DND-41 (cell line): ENCODE measurements around the gene CNTN5.

Experiments
- ATAC-seq: fragments of 200-7000 bp; cut with Tn5 transposase; 3 replicates; pipeline ENCODE4 v1.9.1; 2021; ENCODE audit warnings: low read depth; ENCODE audit not compliant: insufficient read depth
- DNase-seq: peaks from one replicate; pipeline ENCODE4 v3.0.0-alpha.2; 2020
- H2AFZ ChIP-seq: 2 replicates; pipeline ENCODE4 v1.6.0; 2012; ENCODE audit warnings: low read depth, low read length
- H3K27ac ChIP-seq: 2 replicates; pipeline ENCODE4 v1.5.1; 2012; ENCODE audit warnings: low read length, inconsistent platforms
- H3K27me3 ChIP-seq: fragments of 200-600 bp; sonication (generic); 2 replicates; pipeline ENCODE4 v1.6.0; 2012; ENCODE audit warnings: low read length, mild to moderate bottlenecking, inconsistent platforms; ENCODE audit not compliant: insufficient read depth, poor library complexity
- H3K36me3 ChIP-seq: 2 replicates; pipeline ENCODE4 v1.5.1; 2012; ENCODE audit warnings: low read length, inconsistent platforms; ENCODE audit not compliant: insufficient read depth
- H3K4me1 ChIP-seq: 2 replicates; pipeline ENCODE4 v1.5.1; 2012; ENCODE audit warnings: mild to moderate bottlenecking, low read length; ENCODE audit not compliant: insufficient read depth
- H3K4me2 ChIP-seq: 2 replicates; pipeline ENCODE4 v1.6.0; 2012; ENCODE audit warnings: mild to moderate bottlenecking, moderate library complexity, low read length, inconsistent platforms; ENCODE audit not compliant: insufficient read depth
- H3K4me3 ChIP-seq, 2 experiments: fragments of 200-600 bp in 1 of 2; shearing (Covaris generic) in 1 of 2; 2 replicates each; pipeline ENCODE4 v1.5.1; 2012 to 2016; ENCODE audit warnings: inconsistent platforms in 2 of 2, low read length in 2 of 2, mild to moderate bottlenecking in 2 of 2, low read depth in 1 of 2, moderate library complexity in 1 of 2
- H3K79me2 ChIP-seq: 2 replicates; pipeline ENCODE4 v1.6.0; 2012; ENCODE audit warnings: low read length, inconsistent platforms; ENCODE audit not compliant: insufficient read depth
- H3K9ac ChIP-seq: 2 replicates; pipeline ENCODE4 v1.6.0; 2012; ENCODE audit warnings: low read depth, mild to moderate bottlenecking, inconsistent platforms, low read length, moderate library complexity
- H3K9me3 ChIP-seq: 2 replicates; pipeline ENCODE4 v1.5.1; 2012; ENCODE audit warnings: low read length, moderate library complexity, mild to moderate bottlenecking, inconsistent platforms; ENCODE audit not compliant: insufficient read depth, severe bottlenecking
- H4K20me1 ChIP-seq: 2 replicates; pipeline ENCODE4 v1.6.0; 2012; ENCODE audit warnings: low read length; ENCODE audit not compliant: insufficient read depth
- EZH2 ChIP-seq: IDR thresholded peaks from 3 replicates; pipeline ENCODE4 v1.6.1; 2012; ENCODE audit warnings: borderline replicate concordance, low read depth, mild to moderate bottlenecking, moderate library complexity, low read length, inconsistent platforms; ENCODE audit not compliant: severe bottlenecking
- TF ChIP-seq, protein P1 (sequence below): IDR thresholded peaks from 2 replicates; pipeline ENCODE4 v1.5.1; 2012; ENCODE audit warnings: borderline replicate concordance, low read length, moderate library complexity, mild to moderate bottlenecking; ENCODE audit not compliant: poor library complexity, severe bottlenecking; ENCODE audit errors: extremely low read depth

The CNTN5 gene

GRCh38 chr11:99170591-99170990 is 149.8 kb downstream of the CNTN5 start:
- no peaks in the 10 kb centered on the region for H3K4me1 ChIP-seq
- no peaks in the 10 kb centered on the region for H4K20me1 ChIP-seq
- no peaks in the 10 kb centered on the region for H3K36me3 ChIP-seq
- DNase-seq (no peak), ATAC-seq (no peak)
- TF ChIP-seq, protein P1, sequence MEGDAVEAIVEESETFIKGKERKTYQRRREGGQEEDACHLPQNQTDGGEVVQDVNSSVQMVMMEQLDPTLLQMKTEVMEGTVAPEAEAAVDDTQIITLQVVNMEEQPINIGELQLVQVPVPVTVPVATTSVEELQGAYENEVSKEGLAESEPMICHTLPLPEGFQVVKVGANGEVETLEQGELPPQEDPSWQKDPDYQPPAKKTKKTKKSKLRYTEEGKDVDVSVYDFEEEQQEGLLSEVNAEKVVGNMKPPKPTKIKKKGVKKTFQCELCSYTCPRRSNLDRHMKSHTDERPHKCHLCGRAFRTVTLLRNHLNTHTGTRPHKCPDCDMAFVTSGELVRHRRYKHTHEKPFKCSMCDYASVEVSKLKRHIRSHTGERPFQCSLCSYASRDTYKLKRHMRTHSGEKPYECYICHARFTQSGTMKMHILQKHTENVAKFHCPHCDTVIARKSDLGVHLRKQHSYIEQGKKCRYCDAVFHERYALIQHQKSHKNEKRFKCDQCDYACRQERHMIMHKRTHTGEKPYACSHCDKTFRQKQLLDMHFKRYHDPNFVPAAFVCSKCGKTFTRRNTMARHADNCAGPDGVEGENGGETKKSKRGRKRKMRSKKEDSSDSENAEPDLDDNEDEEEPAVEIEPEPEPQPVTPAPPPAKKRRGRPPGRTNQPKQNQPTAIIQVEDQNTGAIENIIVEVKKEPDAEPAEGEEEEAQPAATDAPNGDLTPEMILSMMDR: no peak
- no peak for TF ChIP-seq EZH2
- H2AFZ ChIP-seq: no peak overlapping the region
- H3K4me2 ChIP-seq: no peak overlapping the region
- H3K9ac ChIP-seq: no peak overlapping the region
- no peak overlapping the region for H3K27ac ChIP-seq
- H3K27me3 ChIP-seq: no peaks in the 10 kb centered on the region
- H3K9me3 ChIP-seq: no peaks in the 10 kb centered on the region
- no peaks in the 10 kb centered on the region for H3K79me2 ChIP-seq
- H3K4me3 ChIP-seq: no peak overlapping the region

GRCh38 chr11:99171330-99171729 is 150.6 kb downstream of the CNTN5 start:
- TF ChIP-seq EZH2: no peak
- Histone ChIP-seq H3K9me3 (no peaks in the 10 kb centered on the region), H3K4me2 (no peak overlapping the region), H2AFZ (no peak overlapping the region), H3K27me3 (no peaks in the 10 kb centered on the region), H4K20me1 (no peaks in the 10 kb centered on the region), H3K36me3 (no peaks in the 10 kb centered on the region), H3K79me2 (no peaks in the 10 kb centered on the region), H3K4me3 (no peak overlapping the region), H3K27ac (no peak overlapping the region), H3K9ac (no peak overlapping the region), H3K4me1 (no peaks in the 10 kb centered on the region)
- ATAC-seq (no peak), DNase-seq (no peak)

- H3K4me2 ChIP-seq: no peak overlapping the region
- no peak for ATAC-seq
- no peak for DNase-seq
- H3K27ac ChIP-seq: no peak overlapping the region
- no peak overlapping the region for H2AFZ ChIP-seq
- H3K4me1 ChIP-seq: no peaks in the 10 kb centered on the region
- TF ChIP-seq EZH2: no peak
- TF ChIP-seq, protein P1: no peak
- no peak overlapping the region for H3K4me3 ChIP-seq
- no peaks in the 10 kb centered on the region for H3K27me3 ChIP-seq
- no peaks in the 10 kb centered on the region for H4K20me1 ChIP-seq
- H3K79me2 ChIP-seq: no peaks in the 10 kb centered on the region
- no peak overlapping the region for H3K9ac ChIP-seq
- no peaks in the 10 kb centered on the region for H3K9me3 ChIP-seq
- no peaks in the 10 kb centered on the region for H3K36me3 ChIP-seq
These were observed 155.7 kb downstream of the CNTN5 start for GRCh38 chr11:99176430-99176829.

- no peaks in the 10 kb centered on the region for H4K20me1 ChIP-seq
- H3K79me2 ChIP-seq: no peaks in the 10 kb centered on the region
- H3K27ac ChIP-seq: no peak overlapping the region
- H3K36me3 ChIP-seq: no peaks in the 10 kb centered on the region
- no peaks in the 10 kb centered on the region for H3K27me3 ChIP-seq
- TF ChIP-seq, protein P1: no peak
- no peak for TF ChIP-seq EZH2
- no peak overlapping the region for H2AFZ ChIP-seq
- H3K9me3 ChIP-seq: no peaks in the 10 kb centered on the region
- no peaks in the 10 kb centered on the region for H3K4me1 ChIP-seq
- H3K9ac ChIP-seq: no peak overlapping the region
- ATAC-seq: no peak
- no peak overlapping the region for H3K4me3 ChIP-seq
- no peak overlapping the region for H3K4me2 ChIP-seq
- DNase-seq: no peak
These were observed 156.7 kb downstream of the CNTN5 start for GRCh38 chr11:99177446-99177845.
